Hepatocyte (in vitro differentiated cells): ENCODE data around the gene TNFSF4. TPM values are rescaled to one million over a fixed set of nuclear protein-coding genes. Genes with fewer than 3 reads are reported as not detected.

Experiments
- DNase-seq: peaks from one replicate; pipeline ENCODE4 v3.0.0-alpha.2; 2016; ENCODE audit warnings: low spot score
- H2AFZ ChIP-seq: fragments of 200-600 bp; sonication (generic); 2 replicates; pipeline ENCODE4 v1.6.0; 2016; ENCODE audit warnings: antibody characterized with exemption, mild to moderate bottlenecking
- H3K27ac ChIP-seq: fragments of 200-600 bp; sonication (generic); 2 replicates; pipeline ENCODE4 v1.5.1; 2016; ENCODE audit warnings: mild to moderate bottlenecking
- H3K27me3 ChIP-seq: fragments of 200-600 bp; sonication (generic); 2 replicates; pipeline ENCODE4 v1.6.1; 2016
- H3K36me3 ChIP-seq: fragments of 200-600 bp; sonication (generic); replicated peaks from 2 replicates; pipeline ENCODE4 v1.5.1; 2016; ENCODE audit warnings: low read depth; ENCODE audit not compliant: insufficient read depth
- H3K4me1 ChIP-seq: fragments of 200-600 bp; sonication (generic); 2 replicates; pipeline ENCODE4 v1.5.1; 2016; ENCODE audit warnings: mild to moderate bottlenecking, moderate library complexity; ENCODE audit not compliant: insufficient read depth
- H3K4me2 ChIP-seq: fragments of 200-600 bp; sonication (generic); 2 replicates; pipeline ENCODE4 v1.6.0; 2016
- H3K4me3 ChIP-seq: fragments of 200-600 bp; sonication (generic); 2 replicates; pipeline ENCODE4 v1.5.1; 2016; ENCODE audit warnings: mild to moderate bottlenecking
- H3K79me2 ChIP-seq: fragments of 200-600 bp; sonication (generic); 2 replicates; pipeline ENCODE4 v1.6.0; 2017; ENCODE audit warnings: mild to moderate bottlenecking
- H3K9me2 ChIP-seq: fragments of 200-600 bp; sonication (generic); replicated peaks from 2 replicates; pipeline ENCODE4 v1.6.0; 2017; ENCODE audit warnings: mild to moderate bottlenecking; ENCODE audit not compliant: insufficient read depth
- H3K9me3 ChIP-seq: fragments of 200-600 bp; sonication (generic); 2 replicates; pipeline ENCODE4 v1.5.1; 2016; ENCODE audit warnings: low read depth, mild to moderate bottlenecking
- H4K20me1 ChIP-seq: fragments of 200-600 bp; sonication (generic); 2 replicates; pipeline ENCODE4 v1.6.0; 2016; ENCODE audit warnings: mild to moderate bottlenecking; ENCODE audit not compliant: insufficient read depth, poor library complexity, severe bottlenecking
- CTCF ChIP-seq: fragments of 200-600 bp; sonication (generic); IDR thresholded peaks from 2 replicates; pipeline ENCODE4 v1.5.1; 2016; ENCODE audit warnings: antibody characterized with exemption, mild to moderate bottlenecking; ENCODE audit not compliant: poor library complexity
- EZH2 ChIP-seq: fragments of 200-600 bp; sonication (generic); IDR thresholded peaks from 2 replicates; pipeline ENCODE4 v1.6.1; 2016; ENCODE audit warnings: antibody characterized with exemption, mild to moderate bottlenecking, borderline replicate concordance
- EZH2phosphoT487 ChIP-seq: fragments of 200-600 bp; sonication (generic); IDR thresholded peaks from one replicate; pipeline ENCODE4 v1.6.1; 2018; ENCODE audit warnings: antibody characterized with exemption, mild to moderate bottlenecking, low read depth, moderate library complexity; ENCODE audit not compliant: unreplicated experiment, severe bottlenecking
- WGBS: methylation state at CpG from one replicate; pipeline ENCODE4 v1.1.6; 2016; ENCODE audit warnings: low lambda C conversion rate; ENCODE audit errors: missing lambda C conversion rate; 5-methylcytosine and 5-hydroxymethylcytosine counted together
- polyA plus RNA-seq: library from polyadenylated mRNA; unstranded; fragments of >200 nt; fragmentation: Nextera tagmentation; extraction: Ambion mirVana; gene quantifications from 2 replicates; pipeline ENCODE4 v1.2.1, GENCODE V29; 2016
- total RNA-seq: library from RNA; depleted of rRNA; stranded (reverse); fragments of >200 nt; gene quantifications from 2 replicates; pipeline ENCODE4 v1.2.3, GENCODE V29; 2014

The TNFSF4 gene
- total and polyA plus RNA-seq, 2 experiments from 2014 or later: 0.80 to 3.9 TPM

GRCh38 chr1:173201969-173202368 is 5.2 kb downstream of the TNFSF4 start:
- no peaks in the 10 kb centered on the region for H3K9me2 ChIP-seq
- H3K79me2 ChIP-seq: no peaks in the 10 kb centered on the region
- no peak overlapping the region for H3K4me2 ChIP-seq
- 74% methylated on average over 1 of the region's 1 CpG for whole genome bisulfite sequencing
- H3K4me3 ChIP-seq: no peak overlapping the region
- no peaks in the 10 kb centered on the region for H3K36me3 ChIP-seq
- TF ChIP-seq EZH2phosphoT487: no peak
- no peak for TF ChIP-seq CTCF
- H3K27ac ChIP-seq: no peak overlapping the region
- H3K27me3 ChIP-seq: no peaks in the 10 kb centered on the region
- H4K20me1 ChIP-seq: no peaks in the 10 kb centered on the region
- H2AFZ ChIP-seq: no peak overlapping the region
- DNase-seq: no peak
- no peaks in the 10 kb centered on the region for H3K9me3 ChIP-seq
- H3K4me1 ChIP-seq: peaks cover 3% of the 10 kb centered on the region

- Histone ChIP-seq H3K27ac (no peak overlapping the region), H3K4me3 (no peak overlapping the region), H3K36me3 (no peaks in the 10 kb centered on the region), H3K9me3 (no peaks in the 10 kb centered on the region), H2AFZ (no peak overlapping the region), H3K4me2 (no peak overlapping the region), H3K9me2 (no peaks in the 10 kb centered on the region), H3K4me1 (no peaks in the 10 kb centered on the region), H3K27me3 (no peaks in the 10 kb centered on the region), H3K79me2 (no peaks in the 10 kb centered on the region), H4K20me1 (no peaks in the 10 kb centered on the region)
- 97% methylated on average over 5 of the region's 5 CpGs for WGBS
- TF ChIP-seq EZH2phosphoT487 (no peak), CTCF (no peak), EZH2 (no peak)
- no peak for DNase-seq
These were observed 11.5 kb downstream of the TNFSF4 start for GRCh38 chr1:173195596-173196088.

DNA sequence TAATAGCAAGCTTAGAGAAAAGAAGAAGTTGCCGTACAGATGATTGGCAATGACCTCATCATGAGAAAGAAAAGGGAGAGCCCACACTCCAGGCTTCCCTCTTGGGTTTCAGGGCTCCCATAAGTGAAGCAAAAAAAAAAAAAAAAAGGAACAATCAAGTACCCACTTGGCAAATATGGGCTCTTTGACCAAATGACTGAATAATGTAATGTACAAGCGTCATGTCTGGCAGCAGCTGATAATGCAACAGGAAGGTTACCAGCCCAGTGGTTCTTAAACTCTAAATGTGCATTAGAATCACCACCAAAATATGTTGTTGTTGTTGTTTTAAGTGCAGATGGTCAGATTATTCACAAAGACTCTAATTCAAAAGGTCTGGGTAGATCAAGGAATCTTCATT is 13.5 kb downstream of the TNFSF4 start:
- H3K4me1 ChIP-seq: no peaks in the 10 kb centered on the region
- H3K36me3 ChIP-seq: no peaks in the 10 kb centered on the region
- H3K27ac ChIP-seq: no peak overlapping the region
- no peaks in the 10 kb centered on the region for H3K9me2 ChIP-seq
- no peaks in the 10 kb centered on the region for H3K9me3 ChIP-seq
- H4K20me1 ChIP-seq: no peaks in the 10 kb centered on the region
- H3K79me2 ChIP-seq: no peaks in the 10 kb centered on the region
- H3K27me3 ChIP-seq: no peaks in the 10 kb centered on the region
- 93% methylated on average over 2 of the region's 2 CpGs for WGBS
- no peak overlapping the region for H3K4me2 ChIP-seq
- H3K4me3 ChIP-seq: no peak overlapping the region
- no peak for DNase-seq
- TF ChIP-seq CTCF (no peak), EZH2phosphoT487 (no peak), EZH2 (no peak)
- no peak overlapping the region for H2AFZ ChIP-seq
